ENCODE results near the gene FRMD5. TPM values are rescaled to one million over a fixed set of nuclear protein-coding genes. Genes with fewer than 3 reads are reported as not detected.

The FRMD5 gene
- total and polyA plus RNA-seq, 2 donors from 2014 or later = 0.32 to 0.41 TPM

DNA sequence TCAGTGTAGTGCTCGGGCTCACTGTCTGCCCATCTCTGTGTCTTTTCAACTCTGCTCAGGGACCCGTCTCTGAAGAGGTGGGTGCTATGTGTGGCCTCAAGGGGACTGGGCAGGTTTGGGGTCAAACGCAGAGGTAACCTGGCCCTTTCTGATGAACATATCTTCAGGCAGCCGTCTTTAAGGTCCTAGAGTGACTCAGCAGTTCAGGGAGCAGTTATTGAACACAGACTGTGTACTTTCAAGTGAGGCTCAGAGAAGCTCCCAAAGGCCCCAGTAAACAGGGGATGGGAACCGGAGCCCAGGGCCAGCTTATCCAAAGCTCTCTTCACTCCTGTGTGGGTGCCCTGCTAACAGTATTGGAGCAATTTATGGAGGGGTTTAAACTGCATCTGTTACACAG, 295.1 kb downstream of the FRMD5 start:
- Histone ChIP-seq H3K36me3 (ENCODE audit: control insufficient read depth in 2 of 3, insufficient read depth in 3 of 3, low read length in 3 of 3) (no peaks in the 10 kb centered on the region), H3K4me3 (ENCODE audit: low read length in 3 of 3) (no peak overlapping the region), H3K27me3 (ENCODE audit: control insufficient read depth, insufficient read depth, low read length) (no peaks in the 10 kb centered on the region), H3K9ac (ENCODE audit: low read length in 3 of 3) (no peak overlapping the region), H3K27ac (ENCODE audit: low read depth in 2 of 2, low read length in 2 of 2) (no peak overlapping the region), H3K4me1 (ENCODE audit: control insufficient read depth in 2 of 3, insufficient read depth in 2 of 3, low read depth in 1 of 3, low read length in 3 of 3) (no peaks in the 10 kb centered on the region), H3K9me3 (ENCODE audit: control insufficient read depth in 2 of 3, insufficient read depth in 1 of 3, low read length in 3 of 3) (no peaks in the 10 kb centered on the region)
- DNase-seq (no peak), FAIRE-seq (no peak)
- intact Hi-C loops (cut with DNase I) = no loop called here
- TF ChIP-seq, protein P1, sequence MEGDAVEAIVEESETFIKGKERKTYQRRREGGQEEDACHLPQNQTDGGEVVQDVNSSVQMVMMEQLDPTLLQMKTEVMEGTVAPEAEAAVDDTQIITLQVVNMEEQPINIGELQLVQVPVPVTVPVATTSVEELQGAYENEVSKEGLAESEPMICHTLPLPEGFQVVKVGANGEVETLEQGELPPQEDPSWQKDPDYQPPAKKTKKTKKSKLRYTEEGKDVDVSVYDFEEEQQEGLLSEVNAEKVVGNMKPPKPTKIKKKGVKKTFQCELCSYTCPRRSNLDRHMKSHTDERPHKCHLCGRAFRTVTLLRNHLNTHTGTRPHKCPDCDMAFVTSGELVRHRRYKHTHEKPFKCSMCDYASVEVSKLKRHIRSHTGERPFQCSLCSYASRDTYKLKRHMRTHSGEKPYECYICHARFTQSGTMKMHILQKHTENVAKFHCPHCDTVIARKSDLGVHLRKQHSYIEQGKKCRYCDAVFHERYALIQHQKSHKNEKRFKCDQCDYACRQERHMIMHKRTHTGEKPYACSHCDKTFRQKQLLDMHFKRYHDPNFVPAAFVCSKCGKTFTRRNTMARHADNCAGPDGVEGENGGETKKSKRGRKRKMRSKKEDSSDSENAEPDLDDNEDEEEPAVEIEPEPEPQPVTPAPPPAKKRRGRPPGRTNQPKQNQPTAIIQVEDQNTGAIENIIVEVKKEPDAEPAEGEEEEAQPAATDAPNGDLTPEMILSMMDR (IDR thresholded peaks at IDR 0.05; ENCODE audit: borderline replicate concordance, extremely low read depth, insufficient read depth) = no peak

GRCh38 chr15:43898891-43899290, 296.2 kb downstream of the FRMD5 start:
- Histone ChIP-seq H3K27ac (ENCODE audit: low read depth in 2 of 2, low read length in 2 of 2) (no peak overlapping the region), H3K4me1 (ENCODE audit: control insufficient read depth in 2 of 3, insufficient read depth in 2 of 3, low read depth in 1 of 3, low read length in 3 of 3) (no peaks in the 10 kb centered on the region), H3K9ac (ENCODE audit: low read length in 3 of 3) (no peak overlapping the region), H3K9me3 (ENCODE audit: control insufficient read depth in 2 of 3, insufficient read depth in 1 of 3, low read length in 3 of 3) (no peaks in the 10 kb centered on the region), H3K4me3 (ENCODE audit: low read length in 3 of 3) (no peak overlapping the region), H3K27me3 (ENCODE audit: control insufficient read depth, insufficient read depth, low read length) (no peaks in the 10 kb centered on the region), H3K36me3 (ENCODE audit: control insufficient read depth in 2 of 3, insufficient read depth in 3 of 3, low read length in 3 of 3) (no peaks in the 10 kb centered on the region)
- TF ChIP-seq, protein P1 (IDR thresholded peaks at IDR 0.05; ENCODE audit: borderline replicate concordance, extremely low read depth, insufficient read depth) = no peak
- intact Hi-C loops (cut with DNase I) = no loop called here
- DNase-seq (no peak), FAIRE-seq (no peak)

DNA sequence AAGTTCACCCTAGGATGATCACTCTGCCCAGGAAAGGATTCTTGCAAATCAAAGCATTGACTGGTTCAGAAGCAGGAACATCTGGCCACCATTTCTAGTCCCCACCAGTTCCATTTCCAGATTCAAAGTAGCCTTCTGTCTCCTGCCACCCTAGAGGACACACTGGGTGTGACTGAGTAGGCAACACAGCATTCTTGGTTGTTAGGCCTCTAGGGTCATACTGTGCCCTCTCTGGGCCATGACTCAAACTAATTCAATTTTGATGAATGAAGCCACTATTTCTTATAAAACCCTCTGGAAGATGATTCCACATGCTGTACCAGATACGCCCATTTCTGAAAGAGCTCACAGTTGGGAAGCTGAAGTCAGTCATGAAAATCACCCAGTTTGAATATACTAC, 298.5 kb downstream of the FRMD5 start:
- Histone ChIP-seq H3K27me3 (ENCODE audit: control insufficient read depth, insufficient read depth, low read length) (no peaks in the 10 kb centered on the region), H3K36me3 (ENCODE audit: control insufficient read depth in 2 of 3, insufficient read depth in 3 of 3, low read length in 3 of 3) (no peaks in the 10 kb centered on the region), H3K4me1 (ENCODE audit: control insufficient read depth in 2 of 3, insufficient read depth in 2 of 3, low read depth in 1 of 3, low read length in 3 of 3) (no peaks in the 10 kb centered on the region), H3K27ac (ENCODE audit: low read depth in 2 of 2, low read length in 2 of 2) (no peak overlapping the region), H3K4me3 (ENCODE audit: low read length in 3 of 3) (no peak overlapping the region), H3K9ac (ENCODE audit: low read length in 3 of 3) (no peak overlapping the region), H3K9me3 (ENCODE audit: control insufficient read depth in 2 of 3, insufficient read depth in 1 of 3, low read length in 3 of 3) (no peaks in the 10 kb centered on the region)
- TF ChIP-seq, protein P1 (IDR thresholded peaks at IDR 0.05; ENCODE audit: borderline replicate concordance, extremely low read depth, insufficient read depth) = no peak
- intact Hi-C loops (cut with DNase I) = no loop called here
- no peak for FAIRE-seq
- DNase-seq = no peak

- no peak overlapping the region for H3K4me3 ChIP-seq (ENCODE audit: low read length in 3 of 3)
- H3K9me3 ChIP-seq (ENCODE audit: control insufficient read depth in 2 of 3, insufficient read depth in 1 of 3, low read length in 3 of 3) = no peaks in the 10 kb centered on the region
- H3K27me3 ChIP-seq (ENCODE audit: control insufficient read depth, insufficient read depth, low read length) = no peaks in the 10 kb centered on the region
- FAIRE-seq (no peak), DNase-seq (no peak)
- no peaks in the 10 kb centered on the region for H3K4me1 ChIP-seq (ENCODE audit: control insufficient read depth in 2 of 3, insufficient read depth in 2 of 3, low read depth in 1 of 3, low read length in 3 of 3)
- H3K27ac ChIP-seq (ENCODE audit: low read depth in 2 of 2, low read length in 2 of 2) = no peak overlapping the region
- intact Hi-C loops (cut with DNase I) = no loop called here
- TF ChIP-seq, protein P1 (IDR thresholded peaks at IDR 0.05; ENCODE audit: borderline replicate concordance, extremely low read depth, insufficient read depth) = no peak
- H3K36me3 ChIP-seq (ENCODE audit: control insufficient read depth in 2 of 3, insufficient read depth in 3 of 3, low read length in 3 of 3) = no peaks in the 10 kb centered on the region
- no peak overlapping the region for H3K9ac ChIP-seq (ENCODE audit: low read length in 3 of 3)
These were observed 299.5 kb downstream of the FRMD5 start for GRCh38 chr15:43895586-43895985.
